ENCODE data around the gene GAS2L3.

- TF ChIP-seq OTX1 (CRISPR knock-in tag; IDR thresholded peaks at IDR 0.05) (no peak), POLR2AphosphoS5 (IDR thresholded peaks at IDR 0.05; ENCODE audit: control insufficient read depth, insufficient read depth, low read depth, low read length) (no peak), SIX5 (IDR thresholded peaks at IDR 0.05; ENCODE audit: borderline replicate concordance in 1 of 2, insufficient read depth in 1 of 2, low read depth in 1 of 2, low read length in 2 of 2) (no peak), NCOA4 (IDR thresholded peaks at IDR 0.05; ENCODE audit: partially characterized antibody) (no peak), GATAD2A (IDR thresholded peaks at IDR 0.05) (no peak), SETDB1 (IDR thresholded peaks at IDR 0.05; ENCODE audit: low read length) (no peak), SIRT6 (IDR thresholded peaks at IDR 0.05; ENCODE audit: low read depth, low read length) (no peak), ZNF133 (CRISPR knock-in tag; IDR thresholded peaks at IDR 0.05) (no peak), EZH2 (IDR thresholded peaks at IDR 0.05; ENCODE audit: borderline replicate concordance, low read depth, low read length) (no peak), CTCF (IDR thresholded peaks at IDR 0.05 in 2 of 3, conservative IDR thresholded peaks at IDR 0.05 in 1 of 3; ENCODE audit: insufficient read depth in 2 of 3, low read depth in 1 of 3, low read length in 3 of 3) (no peak), MAX (CRISPR knock-in tag; IDR thresholded peaks at IDR 0.05) (no peak), PTRF (tag; IDR thresholded peaks at IDR 0.05) (no peak)
Observed at GRCh38 chr12:100652488-100652887, 79.0 kb downstream of the GAS2L3 start.
